HG03342 (cell line): ENCODE results near the gene ALKBH8.
"Not testable (repeated sequence)": the region's sequence is repeated elsewhere in the genome, so short reads cannot be mapped to it uniquely, and the experiment has no call there.

Source experiments
- ATAC-seq: cut with Tn5 transposase; IDR thresholded peaks from one replicate; pipeline ENCODE4 v1.9.1; 2021; ENCODE audit warnings: mild to moderate bottlenecking, moderate library complexity; ENCODE audit not compliant: unreplicated experiment

Gene ALKBH8

GRCh38 chr11:107577346-107577711 is 11.8 kb upstream of the ALKBH8 start:
- ATAC-seq: no peak

- not testable (repeated sequence) for ATAC-seq
Measured at GRCh38 chr11:107576497-107577345, 11.2 kb upstream of the ALKBH8 start.

GRCh38 chr11:107573438-107573837 is 7.9 kb upstream of the ALKBH8 start:
- ATAC-seq: no peak

GRCh38 chr11:107570015-107570414 is 4.5 kb upstream of the ALKBH8 start:
- no peak for ATAC-seq

GRCh38 chr11:107567739-107568335 is 2.3 kb upstream of the ALKBH8 start:
- ATAC-seq: no peak

- no peak for ATAC-seq
Measured at GRCh38 chr11:107566569-107566968, 1.0 kb upstream of the ALKBH8 start.

- peak; percentile 0 for ATAC-seq
Measured at GRCh38 chr11:107565955-107566501, 493 bp upstream of the ALKBH8 start.

- peak; percentile 13 for ATAC-seq
Measured at GRCh38 chr11:107564877-107565218, 687 bp downstream of the ALKBH8 start.

GRCh38 chr11:107563702-107564101 is 1.8 kb downstream of the ALKBH8 start:
- ATAC-seq: peak; percentile 28

- no peak for ATAC-seq
Measured at GRCh38 chr11:107562647-107563208, 2.8 kb downstream of the ALKBH8 start.

GRCh38 chr11:107561688-107562087 is 3.8 kb downstream of the ALKBH8 start:
- ATAC-seq: no peak

GRCh38 chr11:107550304-107550703 is 15.2 kb downstream of the ALKBH8 start:
- ATAC-seq: no peak

- no peak for ATAC-seq
Measured at GRCh38 chr11:107549954-107550285, 15.6 kb downstream of the ALKBH8 start.

GRCh38 chr11:107549253-107549953 is 16.1 kb downstream of the ALKBH8 start:
- peak; percentile 59 for ATAC-seq

GRCh38 chr11:107547961-107548360 is 17.6 kb downstream of the ALKBH8 start:
- ATAC-seq: no peak

- no peak for ATAC-seq
Measured at GRCh38 chr11:107545101-107545514, 20.4 kb downstream of the ALKBH8 start.

GRCh38 chr11:107538821-107539220 is 26.7 kb downstream of the ALKBH8 start:
- no peak for ATAC-seq

- ATAC-seq: no peak
Measured at GRCh38 chr11:107538239-107538638, 27.3 kb downstream of the ALKBH8 start.

- not testable (repeated sequence) for ATAC-seq
Measured at GRCh38 chr11:107537155-107537554, 28.4 kb downstream of the ALKBH8 start.

GRCh38 chr11:107526197-107526596 is 39.3 kb downstream of the ALKBH8 start:
- ATAC-seq: no peak

- no peak for ATAC-seq
Measured at GRCh38 chr11:107508858-107509244, 56.7 kb downstream of the ALKBH8 start.
